H1 (cell line): ENCODE results near the gene OGG1. TPM values are rescaled to one million over a fixed set of nuclear protein-coding genes. Genes with fewer than 3 reads are reported as not detected.
A peak's percentile ranks its signal among the peaks of the same experiment; 100 is the strongest.

Source experiments
- CTCF ChIA-PET: fragments of 300-600 bp; sonication (Branson Sonifier 250); formaldehyde crosslinking; loops from one replicate; lab custom pipeline; 2021; ENCODE audit not compliant: partially characterized antibody; lab: Charles Lee
- POLR2A ChIA-PET: fragments of 300-600 bp; sonication (Branson Sonifier 250); formaldehyde crosslinking; loops from one replicate; lab custom pipeline; 2021; ENCODE audit warnings: inconsistent platforms; ENCODE audit not compliant: partially characterized antibody; lab: Charles Lee
- DNase-seq, 2 experiments: peaks; one replicate each; pipeline versions ENCODE4 v3.0.0 to v3.0.0-alpha.2; 2010 to 2022; ENCODE audit warnings: low spot score in 2 of 2, low read depth in 1 of 2, mixed read lengths in 1 of 2
- FAIRE-seq: peaks from 2 replicates; lab custom pipeline; 2011; peaks lifted over from hg19 to GRCh38; lab: Jason Lieb, UNC
- H2AFZ ChIP-seq: 2 replicates; pipeline ENCODE4 v1.8.1; 2012; ENCODE audit warnings: low read length, inconsistent platforms
- H2AK5ac ChIP-seq: 2 replicates; pipeline ENCODE4 v1.6.1; 2013; ENCODE audit warnings: low read depth, low read length
- H2BK120ac ChIP-seq: replicated peaks from 2 replicates; pipeline ENCODE3; 2013; ENCODE audit warnings: low read depth, low read length, inconsistent platforms
- H2BK12ac ChIP-seq: 2 replicates; pipeline ENCODE4 v1.6.1; 2013; ENCODE audit warnings: low read depth, low read length
- H2BK15ac ChIP-seq: 2 replicates; pipeline ENCODE4 v1.6.1; 2013; ENCODE audit warnings: low read length
- H2BK20ac ChIP-seq: 2 replicates; pipeline ENCODE4 v1.6.1; 2013; ENCODE audit warnings: low read length
- H2BK5ac ChIP-seq: 2 replicates; pipeline ENCODE4 v1.6.1; 2013; ENCODE audit warnings: low read depth, low read length
- H3K14ac ChIP-seq: 2 replicates; pipeline ENCODE4 v1.6.1; 2013; ENCODE audit warnings: inconsistent platforms; ENCODE audit not compliant: insufficient read length
- H3K18ac ChIP-seq: 2 replicates; pipeline ENCODE4 v1.6.1; 2013; ENCODE audit warnings: low read length; ENCODE audit errors: extremely low read depth
- H3K23ac ChIP-seq: 2 replicates; pipeline ENCODE4 v1.6.1; 2013; ENCODE audit warnings: inconsistent platforms; ENCODE audit not compliant: insufficient read length
- H3K23me2 ChIP-seq: 2 replicates; pipeline ENCODE4 v1.6.1; 2013; ENCODE audit warnings: low read depth, low read length
- H3K27ac ChIP-seq: 2 replicates; pipeline ENCODE4 v1.6.1; 2011; ENCODE audit warnings: low read depth, low read length, inconsistent platforms
- H3K27me3 ChIP-seq, 4 experiments: replicated peaks in 1 of 4; 1 replicate in 1 of 4; 2 replicates in 3 of 4; pipeline versions ENCODE4 v1.6.1 to v1.8.1; 2011 to 2013; ENCODE audit warnings: low read length in 3 of 4, mild to moderate bottlenecking in 3 of 4, inconsistent platforms in 2 of 4, mixed read lengths in 2 of 4, moderate library complexity in 1 of 4; ENCODE audit not compliant: control insufficient read depth in 3 of 4, insufficient read depth in 3 of 4; ENCODE audit errors: extremely low read depth in 1 of 4
- H3K36me3 ChIP-seq, 4 experiments: 2 replicates each; pipeline versions ENCODE4 v1.6.1 to v1.8.1; 2011 to 2013; ENCODE audit warnings: mild to moderate bottlenecking in 4 of 4, low read length in 3 of 4, moderate library complexity in 2 of 4, control low read depth in 1 of 4, inconsistent platforms in 1 of 4; ENCODE audit not compliant: insufficient read depth in 4 of 4, control insufficient read depth in 2 of 4
- H3K4ac ChIP-seq: replicated peaks from 2 replicates; pipeline ENCODE3; 2013; ENCODE audit warnings: low read length, low read depth, mixed read lengths, inconsistent platforms; ENCODE audit not compliant: insufficient read length
- H3K4me1 ChIP-seq, 4 experiments: replicated peaks in 1 of 4; 1 replicate in 1 of 4; 2 replicates in 3 of 4; pipeline versions ENCODE4 v1.6.1 to v1.8.1; 2011 to 2013; ENCODE audit warnings: low read length in 3 of 4, inconsistent platforms in 2 of 4, mixed read lengths in 1 of 4; ENCODE audit not compliant: insufficient read depth in 4 of 4, control insufficient read depth in 3 of 4
- H3K4me2 ChIP-seq, 2 experiments: 2 replicates each; pipeline versions ENCODE4 v1.6.1 to v1.8.1; 2011 to 2013; ENCODE audit warnings: low read depth in 2 of 2, low read length in 2 of 2, control low read depth in 1 of 2, inconsistent platforms in 1 of 2, mild to moderate bottlenecking in 1 of 2; ENCODE audit not compliant: insufficient read depth in 1 of 2
- H3K4me3 ChIP-seq, 4 experiments: fragments of 200-600, 300-600 bp in 1 of 4; sonication (generic), shearing (Covaris generic), sonication (Bioruptor Twin) in 1 of 4; 2 replicates each; pipeline versions ENCODE4 v1.5.1 to v1.8.1; 2011 to 2016; ENCODE audit warnings: low read length in 4 of 4, low read depth in 3 of 4, control low read depth in 2 of 4, inconsistent platforms in 2 of 4, mild to moderate bottlenecking in 2 of 4, mixed read lengths in 1 of 4, moderate library complexity in 1 of 4; ENCODE audit not compliant: insufficient read depth in 2 of 4; ENCODE audit errors: extremely low read depth in 1 of 4
- H3K56ac ChIP-seq: replicated peaks from 2 replicates; pipeline ENCODE3; 2013; ENCODE audit warnings: low read depth, mild to moderate bottlenecking, mixed read lengths, low read length, inconsistent platforms; ENCODE audit not compliant: insufficient read length
- H3K79me1 ChIP-seq: 2 replicates; pipeline ENCODE4 v1.6.1; 2013; ENCODE audit warnings: low read depth, low read length, control low read depth
- H3K79me2 ChIP-seq, 2 experiments: 2 replicates each; pipeline versions ENCODE4 v1.6.1 to v1.8.1; 2012 to 2013; ENCODE audit warnings: low read length in 2 of 2, mild to moderate bottlenecking in 2 of 2, inconsistent platforms in 1 of 2; ENCODE audit not compliant: insufficient read depth in 2 of 2, control insufficient read depth in 1 of 2
- H3K9ac ChIP-seq, 4 experiments: replicated peaks in 1 of 4; 1 replicate in 1 of 4; 2 replicates in 3 of 4; pipeline versions ENCODE4 v1.6.1 to v1.8.1; 2011 to 2013; ENCODE audit warnings: low read depth in 3 of 4, low read length in 3 of 4, control low read depth in 2 of 4, mild to moderate bottlenecking in 2 of 4, moderate library complexity in 2 of 4, inconsistent platforms in 1 of 4; ENCODE audit errors: extremely low read depth in 1 of 4
- H3K9me3 ChIP-seq, 2 experiments: 2 replicates each; pipeline versions ENCODE4 v1.6.1 to v1.8.1; 2012 to 2013; ENCODE audit warnings: mild to moderate bottlenecking in 2 of 2, moderate library complexity in 2 of 2, control low read depth in 1 of 2, inconsistent platforms in 1 of 2, low read depth in 1 of 2, low read length in 1 of 2, mixed read lengths in 1 of 2; ENCODE audit not compliant: insufficient read depth in 2 of 2
- H4K20me1 ChIP-seq, 2 experiments: replicated peaks in 1 of 2; 2 replicates each; pipeline versions ENCODE3 to v1.8.1; 2011 to 2013; ENCODE audit warnings: inconsistent platforms in 2 of 2, low read length in 2 of 2, mild to moderate bottlenecking in 1 of 2; ENCODE audit not compliant: insufficient read depth in 2 of 2, control insufficient read depth in 1 of 2
- H4K5ac ChIP-seq: 2 replicates; pipeline ENCODE4 v1.6.1; 2013; ENCODE audit warnings: low read length, low read depth, mixed read lengths, inconsistent platforms; ENCODE audit not compliant: insufficient read length
- H4K8ac ChIP-seq: 2 replicates; pipeline ENCODE4 v1.8.0; 2013; ENCODE audit warnings: mild to moderate bottlenecking, moderate library complexity, low read length, inconsistent platforms; ENCODE audit not compliant: insufficient read depth; ENCODE audit errors: extremely low read depth
- H4K91ac ChIP-seq: replicated peaks from 2 replicates; pipeline ENCODE3; 2013; ENCODE audit warnings: low read length, mixed read lengths, inconsistent platforms; ENCODE audit not compliant: insufficient read length
- HDAC2 ChIP-seq, 2 experiments: fragments of 300-600 bp in 1 of 2; sonication (generic) in 1 of 2; IDR thresholded peaks; 2 replicates each; pipeline ENCODE4 v1.6.1; 2011 to 2012; ENCODE audit warnings: low read depth in 2 of 2, low read length in 2 of 2, mild to moderate bottlenecking in 2 of 2, moderate library complexity in 2 of 2, borderline replicate concordance in 1 of 2, inconsistent platforms in 1 of 2
- WGBS, 2 experiments: shearing (Covaris generic) in 1 of 2; methylation state at CpG; one replicate each; pipeline versions ENCODE4 v1.1.6 to v1.1.7; 2013 to 2015; ENCODE audit warnings: low lambda C conversion rate in 2 of 2, mixed read lengths in 2 of 2, inconsistent platforms in 1 of 2, low coverage in 1 of 2, missing lambda C conversion rate in 1 of 2; ENCODE audit not compliant: insufficient replicate concordance in 2 of 2, insufficient coverage in 1 of 2, insufficient read length in 1 of 2; ENCODE audit errors: extremely low coverage in 1 of 2, missing lambda C conversion rate in 1 of 2; 5-methylcytosine and 5-hydroxymethylcytosine counted together
- polyA plus RNA-seq, 7 experiments: library from polyadenylated mRNA; depleted of rRNA in 3 of 7; stranded (reverse) in 5 of 7; unstranded in 2 of 7; fragments of >200 nt in 5 of 7; fragments of 200-250 nt in 2 of 7; gene quantifications; 1 replicate in 5 of 7; 2 replicates in 1 of 7; 4 replicates in 1 of 7; pipeline versions ENCODE4 v1.2.1 to v1.2.3, GENCODE V29; 2011 to 2013; ENCODE audit warnings: missing spikeins in 2 of 7, mixed read lengths in 2 of 7
- total RNA-seq: library from RNA; stranded (reverse); fragmentation: NEBNext Ultra II Directional; extraction: Animal tissue kit (Norgen Biotek cat#: 25700); gene quantifications from 2 replicates; pipeline ENCODE4 v1.2.1, GENCODE V29; 2021
- TF ChIP-seq, protein P1 (sequence below): IDR thresholded peaks from 2 replicates; pipeline ENCODE4 v1.6.1; 2011; ENCODE audit warnings: low read depth, mild to moderate bottlenecking, low read length; ENCODE audit not compliant: insufficient read depth
- TF ChIP-seq, protein P2 (sequence below): IDR thresholded peaks from 2 replicates; pipeline ENCODE4 v1.6.1; 2011; ENCODE audit warnings: low read length, improper control_type of control experiment

The OGG1 gene
- total and polyA plus RNA-seq, 2 of the 8 experiments (the other 6 are each of a cell fraction or from before 2014, with no cell fraction given), result 29.6 to 46.8 TPM

DNA sequence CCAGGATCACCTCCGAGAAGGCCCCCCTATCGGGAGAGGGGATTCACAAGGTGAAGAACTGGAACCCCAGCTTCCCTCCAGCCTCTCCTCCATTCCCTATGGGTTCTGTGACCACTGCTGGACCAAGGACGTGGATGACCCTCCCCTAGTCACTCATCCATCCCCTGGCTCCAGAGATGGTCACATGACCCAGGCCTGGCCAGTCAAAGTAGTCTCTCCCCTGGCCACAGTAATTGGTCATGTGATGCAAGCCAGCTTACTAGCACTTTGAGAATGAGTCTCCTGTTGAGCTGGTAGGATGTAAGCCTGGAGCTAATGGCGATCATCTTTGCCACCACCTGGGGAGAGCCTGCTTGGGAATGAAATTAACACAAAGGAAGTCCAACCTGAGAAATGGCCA lies 16.1 kb downstream of the OGG1 start:
- H3K23me2 ChIP-seq, result peaks cover 7% of the 10 kb centered on the region
- no peak for FAIRE-seq
- CTCF ChIA-PET, result no interaction called here
- H3K9me3 ChIP-seq, result no peaks in the 10 kb centered on the region
- no peak overlapping the region for H3K4me2 ChIP-seq
- peaks cover 0 to 16% (median 14%) of the 10 kb centered on the region in 4 experiments; a peak in 4 of 7 replicates for H3K27me3 ChIP-seq
- peak overlapping the region; percentile 44 for H4K5ac ChIP-seq
- H3K4me3 ChIP-seq, result no peak overlapping the region
- H2AK5ac ChIP-seq, result no peak overlapping the region
- H3K27ac ChIP-seq, result no peak overlapping the region
- H2BK15ac ChIP-seq, result no peak overlapping the region
- H3K4ac ChIP-seq, result no peak overlapping the region
- peaks cover 0 to 10% (median 2%) of the 10 kb centered on the region in 4 experiments; a peak in 1 of 7 replicates for H3K4me1 ChIP-seq
- no peak overlapping the region for H3K56ac ChIP-seq
- H4K91ac ChIP-seq, result no peak overlapping the region
- no peak overlapping the region for H2BK5ac ChIP-seq
- H3K79me2 ChIP-seq, result no peaks in the 10 kb centered on the region
- POLR2A ChIA-PET, result interaction anchor here (1.3 to 4.1 kb wide), 4 partner anchors 8 to 17 kb away, joined by 3 to 31 read pairs (median 8); partner anchors contain the start of gene OGG1
- H3K9ac ChIP-seq, result no peak overlapping the region; a peak in 1 of 7 replicates
- no peak overlapping the region for H2AFZ ChIP-seq
- H2BK20ac ChIP-seq, result no peak overlapping the region
- no peak overlapping the region for H2BK12ac ChIP-seq
- H2BK120ac ChIP-seq, result no peak overlapping the region
- WGBS, 2 experiments, result 74% methylated on average over 4 of the region's 4 CpGs; no CpG with 5 or more reads in 1 of the 2 experiments
- TF ChIP-seq HDAC2 (IDR thresholded peaks at IDR 0.05; ENCODE audit: borderline replicate concordance in 1 of 2, low read depth in 2 of 2, low read length in 2 of 2), result no peak
- TF ChIP-seq, protein P1, sequence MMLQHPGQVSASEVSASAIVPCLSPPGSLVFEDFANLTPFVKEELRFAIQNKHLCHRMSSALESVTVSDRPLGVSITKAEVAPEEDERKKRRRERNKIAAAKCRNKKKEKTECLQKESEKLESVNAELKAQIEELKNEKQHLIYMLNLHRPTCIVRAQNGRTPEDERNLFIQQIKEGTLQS, result peak; percentile 52; the same call in 1 of the 2 replicates
- TF ChIP-seq, protein P2, sequence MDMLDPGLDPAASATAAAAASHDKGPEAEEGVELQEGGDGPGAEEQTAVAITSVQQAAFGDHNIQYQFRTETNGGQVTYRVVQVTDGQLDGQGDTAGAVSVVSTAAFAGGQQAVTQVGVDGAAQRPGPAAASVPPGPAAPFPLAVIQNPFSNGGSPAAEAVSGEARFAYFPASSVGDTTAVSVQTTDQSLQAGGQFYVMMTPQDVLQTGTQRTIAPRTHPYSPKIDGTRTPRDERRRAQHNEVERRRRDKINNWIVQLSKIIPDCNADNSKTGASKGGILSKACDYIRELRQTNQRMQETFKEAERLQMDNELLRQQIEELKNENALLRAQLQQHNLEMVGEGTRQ, result peak; percentile 92
- TF ChIP-seq, all 59 proteins: peak for 2
- Histone ChIP-seq H3K18ac (no peak overlapping the region), H3K14ac (no peak overlapping the region), H3K36me3 (no peaks in the 10 kb centered on the region; a peak in 2 of 8 replicates), H3K23ac (no peak overlapping the region), H4K20me1 (peaks cover 0 to 7% of the 10 kb centered on the region in 2 experiments), H4K8ac (no peak overlapping the region; the same call in 1 of the 2 replicates), H3K79me1 (no peaks in the 10 kb centered on the region)
- DNase-seq, result peak in 1 of 2 experiments; percentile 49
